Measurements from ENCODE around the gene TTI1. TPM values are rescaled to one million over a fixed set of nuclear protein-coding genes. Genes with fewer than 3 reads are reported as not detected.

The TTI1 gene
- total and polyA plus RNA-seq, 2 of the 13 experiments (the other 11 are each of a cell fraction or from before 2014, with no cell fraction given) = 22.9 to 39.8 TPM

DNA sequence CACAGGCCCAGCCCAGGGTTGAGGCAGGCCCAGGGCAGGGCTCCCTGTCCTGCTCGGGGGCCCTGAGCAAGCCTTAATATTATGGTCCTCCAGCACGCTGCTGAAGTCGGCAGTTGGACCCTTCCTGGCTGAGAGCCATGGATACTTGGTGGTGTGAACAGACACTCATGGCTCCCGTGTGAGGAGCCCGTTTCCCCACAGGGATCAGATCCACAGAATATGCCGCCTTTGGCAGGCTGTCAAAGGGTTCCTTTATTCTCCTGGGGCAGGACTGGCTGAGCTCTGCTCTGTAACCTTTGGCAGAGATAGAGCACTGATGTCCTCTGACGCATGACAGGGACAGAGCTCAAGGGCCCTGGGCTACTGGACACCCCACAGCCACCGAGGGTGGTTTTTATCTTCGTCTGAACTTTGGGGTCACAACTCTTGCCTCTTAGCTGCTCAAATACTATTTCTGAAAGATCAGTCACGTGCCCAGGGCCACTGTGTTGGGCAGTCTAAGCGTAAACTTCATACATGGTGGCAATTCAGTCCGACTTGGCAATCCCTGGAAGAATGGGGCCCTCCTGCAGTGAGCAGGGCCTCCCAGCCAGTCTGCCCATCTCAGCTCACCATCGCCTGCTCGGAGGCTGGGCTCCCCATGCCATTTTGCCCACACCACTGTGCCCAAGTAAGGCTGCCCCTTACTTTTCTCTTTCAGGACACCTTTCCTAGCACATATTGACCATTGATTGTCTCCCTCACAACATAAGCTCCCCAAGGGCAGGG is 49.1 kb downstream of the TTI1 start (continued):
- TF ChIP-seq, protein P1, sequence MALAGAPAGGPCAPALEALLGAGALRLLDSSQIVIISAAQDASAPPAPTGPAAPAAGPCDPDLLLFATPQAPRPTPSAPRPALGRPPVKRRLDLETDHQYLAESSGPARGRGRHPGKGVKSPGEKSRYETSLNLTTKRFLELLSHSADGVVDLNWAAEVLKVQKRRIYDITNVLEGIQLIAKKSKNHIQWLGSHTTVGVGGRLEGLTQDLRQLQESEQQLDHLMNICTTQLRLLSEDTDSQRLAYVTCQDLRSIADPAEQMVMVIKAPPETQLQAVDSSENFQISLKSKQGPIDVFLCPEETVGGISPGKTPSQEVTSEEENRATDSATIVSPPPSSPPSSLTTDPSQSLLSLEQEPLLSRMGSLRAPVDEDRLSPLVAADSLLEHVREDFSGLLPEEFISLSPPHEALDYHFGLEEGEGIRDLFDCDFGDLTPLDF (CRISPR knock-in tag; IDR thresholded peaks at IDR 0.05) = no peak
- TF ChIP-seq KDM4B (CRISPR knock-in tag; IDR thresholded peaks at IDR 0.05) (no peak), ZBTB7B (CRISPR knock-in tag; IDR thresholded peaks at IDR 0.05) (peak; percentile 67; the same call in 1 of the 2 replicates), ZNF557 (CRISPR knock-in tag; IDR thresholded peaks at IDR 0.05) (no peak), NR2F6 (IDR thresholded peaks at IDR 0.05) (peak; percentile 54; the same call in 1 of the 2 replicates), NR2F6 (CRISPR knock-in tag; IDR thresholded peaks at IDR 0.05) (peak; percentile 55), ZBTB1 (CRISPR knock-in tag; IDR thresholded peaks at IDR 0.05; ENCODE audit: borderline replicate concordance) (no peak), NFIC (IDR thresholded peaks at IDR 0.05; ENCODE audit: low read length) (peak; percentile 75; the same call in 1 of the 2 replicates), ZFP37 (CRISPR knock-in tag; IDR thresholded peaks at IDR 0.05; ENCODE audit: borderline replicate concordance) (no peak; the same call in 1 of the 2 replicates), KDM6A (CRISPR knock-in tag; IDR thresholded peaks at IDR 0.05; ENCODE audit: low read depth) (peak; percentile 37; the same call in 1 of the 2 replicates), PHF5A (CRISPR knock-in tag; IDR thresholded peaks at IDR 0.05; ENCODE audit: low read depth, unreplicated experiment) (no peak), NKX3-1 (CRISPR knock-in tag; IDR thresholded peaks at IDR 0.05) (no peak), SRSF4 (IDR thresholded peaks at IDR 0.05; ENCODE audit: low read depth, low read length, poor library complexity, severe bottlenecking) (no peak), ZNF792 (CRISPR knock-in tag; IDR thresholded peaks at IDR 0.05) (peak; percentile 72; the same call in 1 of the 2 replicates), RXRB (CRISPR knock-in tag; IDR thresholded peaks at IDR 0.05; ENCODE audit: borderline replicate concordance) (peak; percentile 94), KLF13 (CRISPR knock-in tag; IDR thresholded peaks at IDR 0.05) (peak; percentile 3; the same call in 1 of the 2 replicates), ZNF562 (CRISPR knock-in tag; IDR thresholded peaks at IDR 0.05; ENCODE audit: borderline replicate concordance) (no peak)
- TF ChIP-seq, protein P2, sequence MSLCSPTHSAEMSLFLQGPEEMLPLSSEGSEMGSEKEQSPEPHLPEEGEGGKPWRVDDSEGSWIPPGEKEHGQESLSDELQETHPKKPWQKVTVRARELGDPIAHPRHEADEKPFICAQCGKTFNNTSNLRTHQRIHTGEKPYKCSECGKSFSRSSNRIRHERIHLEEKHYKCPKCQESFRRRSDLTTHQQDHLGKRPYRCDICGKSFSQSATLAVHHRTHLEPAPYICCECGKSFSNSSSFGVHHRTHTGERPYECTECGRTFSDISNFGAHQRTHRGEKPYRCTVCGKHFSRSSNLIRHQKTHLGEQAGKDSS (CRISPR knock-in tag; IDR thresholded peaks at IDR 0.05; ENCODE audit: borderline replicate concordance, low read depth) = no peak
- TF ChIP-seq, protein P3, sequence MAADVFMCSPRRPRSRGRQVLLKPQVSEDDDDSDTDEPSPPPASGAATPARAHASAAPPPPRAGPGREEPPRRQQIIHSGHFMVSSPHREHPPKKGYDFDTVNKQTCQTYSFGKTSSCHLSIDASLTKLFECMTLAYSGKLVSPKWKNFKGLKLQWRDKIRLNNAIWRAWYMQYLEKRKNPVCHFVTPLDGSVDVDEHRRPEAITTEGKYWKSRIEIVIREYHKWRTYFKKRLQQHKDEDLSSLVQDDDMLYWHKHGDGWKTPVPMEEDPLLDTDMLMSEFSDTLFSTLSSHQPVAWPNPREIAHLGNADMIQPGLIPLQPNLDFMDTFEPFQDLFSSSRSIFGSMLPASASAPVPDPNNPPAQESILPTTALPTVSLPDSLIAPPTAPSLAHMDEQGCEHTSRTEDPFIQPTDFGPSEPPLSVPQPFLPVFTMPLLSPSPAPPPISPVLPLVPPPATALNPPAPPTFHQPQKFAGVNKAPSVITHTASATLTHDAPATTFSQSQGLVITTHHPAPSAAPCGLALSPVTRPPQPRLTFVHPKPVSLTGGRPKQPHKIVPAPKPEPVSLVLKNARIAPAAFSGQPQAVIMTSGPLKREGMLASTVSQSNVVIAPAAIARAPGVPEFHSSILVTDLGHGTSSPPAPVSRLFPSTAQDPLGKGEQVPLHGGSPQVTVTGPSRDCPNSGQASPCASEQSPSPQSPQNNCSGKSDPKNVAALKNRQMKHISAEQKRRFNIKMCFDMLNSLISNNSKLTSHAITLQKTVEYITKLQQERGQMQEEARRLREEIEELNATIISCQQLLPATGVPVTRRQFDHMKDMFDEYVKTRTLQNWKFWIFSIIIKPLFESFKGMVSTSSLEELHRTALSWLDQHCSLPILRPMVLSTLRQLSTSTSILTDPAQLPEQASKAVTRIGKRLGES (CRISPR knock-in tag; IDR thresholded peaks at IDR 0.05; ENCODE audit: borderline replicate concordance) = no peak
- TF ChIP-seq, protein P4, sequence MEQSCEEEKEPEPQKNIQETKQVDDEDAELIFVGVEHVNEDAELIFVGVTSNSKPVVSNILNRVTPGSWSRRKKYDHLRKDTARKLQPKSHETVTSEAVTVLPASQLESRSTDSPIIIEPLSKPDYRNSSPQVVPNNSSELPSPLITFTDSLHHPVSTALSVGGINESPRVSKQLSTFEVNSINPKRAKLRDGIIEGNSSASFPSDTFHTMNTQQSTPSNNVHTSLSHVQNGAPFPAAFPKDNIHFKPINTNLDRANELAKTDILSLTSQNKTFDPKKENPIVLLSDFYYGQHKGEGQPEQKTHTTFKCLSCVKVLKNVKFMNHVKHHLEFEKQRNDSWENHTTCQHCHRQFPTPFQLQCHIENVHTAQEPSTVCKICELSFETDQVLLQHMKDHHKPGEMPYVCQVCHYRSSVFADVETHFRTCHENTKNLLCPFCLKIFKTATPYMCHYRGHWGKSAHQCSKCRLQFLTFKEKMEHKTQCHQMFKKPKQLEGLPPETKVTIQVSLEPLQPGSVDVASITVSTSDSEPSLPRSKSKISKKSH (CRISPR knock-in tag; IDR thresholded peaks at IDR 0.05; ENCODE audit: borderline replicate concordance) = peak; percentile 59
- TF ChIP-seq, protein P5, sequence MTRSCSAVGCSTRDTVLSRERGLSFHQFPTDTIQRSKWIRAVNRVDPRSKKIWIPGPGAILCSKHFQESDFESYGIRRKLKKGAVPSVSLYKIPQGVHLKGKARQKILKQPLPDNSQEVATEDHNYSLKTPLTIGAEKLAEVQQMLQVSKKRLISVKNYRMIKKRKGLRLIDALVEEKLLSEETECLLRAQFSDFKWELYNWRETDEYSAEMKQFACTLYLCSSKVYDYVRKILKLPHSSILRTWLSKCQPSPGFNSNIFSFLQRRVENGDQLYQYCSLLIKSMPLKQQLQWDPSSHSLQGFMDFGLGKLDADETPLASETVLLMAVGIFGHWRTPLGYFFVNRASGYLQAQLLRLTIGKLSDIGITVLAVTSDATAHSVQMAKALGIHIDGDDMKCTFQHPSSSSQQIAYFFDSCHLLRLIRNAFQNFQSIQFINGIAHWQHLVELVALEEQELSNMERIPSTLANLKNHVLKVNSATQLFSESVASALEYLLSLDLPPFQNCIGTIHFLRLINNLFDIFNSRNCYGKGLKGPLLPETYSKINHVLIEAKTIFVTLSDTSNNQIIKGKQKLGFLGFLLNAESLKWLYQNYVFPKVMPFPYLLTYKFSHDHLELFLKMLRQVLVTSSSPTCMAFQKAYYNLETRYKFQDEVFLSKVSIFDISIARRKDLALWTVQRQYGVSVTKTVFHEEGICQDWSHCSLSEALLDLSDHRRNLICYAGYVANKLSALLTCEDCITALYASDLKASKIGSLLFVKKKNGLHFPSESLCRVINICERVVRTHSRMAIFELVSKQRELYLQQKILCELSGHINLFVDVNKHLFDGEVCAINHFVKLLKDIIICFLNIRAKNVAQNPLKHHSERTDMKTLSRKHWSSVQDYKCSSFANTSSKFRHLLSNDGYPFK (CRISPR knock-in tag; IDR thresholded peaks at IDR 0.05; ENCODE audit: borderline replicate concordance) = peak; percentile 45; the same call in 1 of the 2 replicates

All from HepG2 (cell line).